Activated naive CD8-positive, alpha-beta T cell treated with anti-CD3 and anti-CD28 coated beads, Interleukin-2, amount 10 ng/mL, durations not matched to agents 7 days and 5 days (primary cell): ENCODE data around the gene MVK. TPM values are rescaled to one million over a fixed set of nuclear protein-coding genes. Genes with fewer than 3 reads are reported as not detected.

ENCODE experiments used
- ATAC-seq: fragments of 150-1000 bp; cut with Tn5 transposase; one replicate; pipeline ENCODE4 v1.10.0; 2021; ENCODE audit warnings: low read depth, moderate library complexity
- POLR2A ChIA-PET: fragments of 350-600 bp; sonication (Branson Sonifier 250); formaldehyde crosslinking; loops from one replicate; lab custom pipeline; 2021; ENCODE audit warnings: antibody characterized with exemption; lab: Charles Lee
- DNase-seq: peaks from one replicate; pipeline ENCODE4 v3.0.0; 2021
- H3K27ac Mint-ChIP-seq: one replicate; pipeline ENCODE4 v1.8.0; 2022; ENCODE audit warnings: mild to moderate bottlenecking, mixed read lengths
- H3K27me3 Mint-ChIP-seq: one replicate; pipeline ENCODE4 v1.8.0; 2022; ENCODE audit warnings: mild to moderate bottlenecking, moderate library complexity, mixed read lengths
- H3K36me3 Mint-ChIP-seq: one replicate; pipeline ENCODE4 v1.8.0; 2021; ENCODE audit warnings: mild to moderate bottlenecking, mixed read lengths
- H3K4me1 Mint-ChIP-seq: one replicate; pipeline ENCODE4 v1.8.0; 2021; ENCODE audit warnings: mixed read lengths
- H3K4me3 Mint-ChIP-seq: one replicate; pipeline ENCODE4 v1.8.0; 2022; ENCODE audit warnings: mild to moderate bottlenecking, moderate library complexity, mixed read lengths
- H3K9me3 Mint-ChIP-seq: one replicate; pipeline ENCODE4 v1.8.0; 2021; ENCODE audit warnings: mixed read lengths
- total RNA-seq, 2 experiments: library from RNA; stranded (reverse); gene quantifications; one replicate each; pipeline ENCODE4 v1.2.3, GENCODE V29; 2021

The MVK gene
- total RNA-seq, 2 experiments from 2014 or later = 22.4 to 22.6 TPM

- POLR2A ChIA-PET = no interaction called here
- Mint-ChIP-seq H3K4me3 (no peak overlapping the region), H3K27ac (no peak overlapping the region), H3K36me3 (no peaks in the 10 kb centered on the region), H3K4me1 (peaks cover 6% of the 10 kb centered on the region), H3K9me3 (no peaks in the 10 kb centered on the region), H3K27me3 (peaks cover 29% of the 10 kb centered on the region)
- ATAC-seq (no peak), DNase-seq (no peak)
These were observed 30.6 kb downstream of the MVK start for GRCh38 chr12:109604132-109604585.

- Mint-ChIP-seq H3K4me3 (no peak overlapping the region), H3K9me3 (no peaks in the 10 kb centered on the region), H3K36me3 (no peaks in the 10 kb centered on the region), H3K4me1 (peaks cover 6% of the 10 kb centered on the region), H3K27me3 (peaks cover 37% of the 10 kb centered on the region), H3K27ac (no peak overlapping the region)
- POLR2A ChIA-PET = no interaction called here
- DNase-seq = no peak
- no peak for ATAC-seq
These were observed 31.4 kb downstream of the MVK start for GRCh38 chr12:109605016-109605415.

- POLR2A ChIA-PET = no interaction called here
- H3K9me3 Mint-ChIP-seq = no peaks in the 10 kb centered on the region
- H3K27ac Mint-ChIP-seq = no peak overlapping the region
- H3K4me3 Mint-ChIP-seq = no peak overlapping the region
- ATAC-seq (no peak), DNase-seq (no peak)
- H3K36me3 Mint-ChIP-seq = no peaks in the 10 kb centered on the region
- peaks cover 6% of the 10 kb centered on the region for H3K4me1 Mint-ChIP-seq
- peaks cover 37% of the 10 kb centered on the region for H3K27me3 Mint-ChIP-seq
These were observed 32.1 kb downstream of the MVK start for GRCh38 chr12:109605599-109606228.

GRCh38 chr12:109606320-109607028 is 32.9 kb downstream of the MVK start:
- no peak for DNase-seq
- no peaks in the 10 kb centered on the region for H3K36me3 Mint-ChIP-seq
- POLR2A ChIA-PET = no interaction called here
- no peak overlapping the region for H3K27ac Mint-ChIP-seq
- no peaks in the 10 kb centered on the region for H3K9me3 Mint-ChIP-seq
- H3K4me1 Mint-ChIP-seq = peaks cover 6% of the 10 kb centered on the region
- ATAC-seq = no peak
- H3K4me3 Mint-ChIP-seq = no peak overlapping the region
- peaks cover 39% of the 10 kb centered on the region for H3K27me3 Mint-ChIP-seq

- ATAC-seq = no peak
- no peak for DNase-seq
- no peaks in the 10 kb centered on the region for H3K36me3 Mint-ChIP-seq
- no peak overlapping the region for H3K27ac Mint-ChIP-seq
- H3K4me1 Mint-ChIP-seq = peaks cover 6% of the 10 kb centered on the region
- H3K27me3 Mint-ChIP-seq = peaks cover 39% of the 10 kb centered on the region
- POLR2A ChIA-PET = no interaction called here
- H3K4me3 Mint-ChIP-seq = no peak overlapping the region
- no peaks in the 10 kb centered on the region for H3K9me3 Mint-ChIP-seq
These were observed 34.0 kb downstream of the MVK start for GRCh38 chr12:109607618-109608017.

GRCh38 chr12:109608270-109608669 is 34.7 kb downstream of the MVK start:
- Mint-ChIP-seq H3K9me3 (no peaks in the 10 kb centered on the region), H3K4me3 (no peak overlapping the region), H3K27me3 (peaks cover 46% of the 10 kb centered on the region), H3K36me3 (no peaks in the 10 kb centered on the region), H3K4me1 (peaks cover 6% of the 10 kb centered on the region), H3K27ac (no peak overlapping the region)
- ATAC-seq (no peak), DNase-seq (no peak)
- POLR2A ChIA-PET = no interaction called here

- no peaks in the 10 kb centered on the region for H3K9me3 Mint-ChIP-seq
- no peak for ATAC-seq
- no peaks in the 10 kb centered on the region for H3K36me3 Mint-ChIP-seq
- H3K27ac Mint-ChIP-seq = no peak overlapping the region
- H3K27me3 Mint-ChIP-seq = peaks cover 49% of the 10 kb centered on the region
- POLR2A ChIA-PET = no interaction called here
- H3K4me1 Mint-ChIP-seq = peaks cover 5% of the 10 kb centered on the region
- no peak for DNase-seq
- H3K4me3 Mint-ChIP-seq = no peak overlapping the region
These were observed 35.2 kb downstream of the MVK start for GRCh38 chr12:109608793-109609192.

GRCh38 chr12:109609342-109609741 is 35.7 kb downstream of the MVK start:
- peaks cover 47% of the 10 kb centered on the region for H3K27me3 Mint-ChIP-seq
- H3K36me3 Mint-ChIP-seq = no peaks in the 10 kb centered on the region
- H3K4me1 Mint-ChIP-seq = peaks cover under 1% of the 10 kb centered on the region
- POLR2A ChIA-PET = no interaction called here
- no peak for DNase-seq
- H3K4me3 Mint-ChIP-seq = no peak overlapping the region
- no peaks in the 10 kb centered on the region for H3K9me3 Mint-ChIP-seq
- ATAC-seq = no peak
- no peak overlapping the region for H3K27ac Mint-ChIP-seq

- POLR2A ChIA-PET = no interaction called here
- no peak for DNase-seq
- no peak overlapping the region for H3K4me3 Mint-ChIP-seq
- H3K4me1 Mint-ChIP-seq = no peaks in the 10 kb centered on the region
- no peak for ATAC-seq
- H3K36me3 Mint-ChIP-seq = no peaks in the 10 kb centered on the region
- H3K27me3 Mint-ChIP-seq = peaks cover 39% of the 10 kb centered on the region
- H3K27ac Mint-ChIP-seq = no peak overlapping the region
- H3K9me3 Mint-ChIP-seq = no peaks in the 10 kb centered on the region
These were observed 36.9 kb downstream of the MVK start for GRCh38 chr12:109610523-109610922.

- Mint-ChIP-seq H3K4me1 (no peaks in the 10 kb centered on the region), H3K4me3 (no peak overlapping the region), H3K27me3 (peaks cover 41% of the 10 kb centered on the region), H3K36me3 (no peaks in the 10 kb centered on the region), H3K27ac (no peak overlapping the region), H3K9me3 (no peaks in the 10 kb centered on the region)
- ATAC-seq = no peak
- no peak for DNase-seq
- POLR2A ChIA-PET = no interaction called here
These were observed 37.6 kb downstream of the MVK start for GRCh38 chr12:109611223-109611622.

- DNase-seq (no peak), ATAC-seq (no peak)
- H3K36me3 Mint-ChIP-seq = no peaks in the 10 kb centered on the region
- no peaks in the 10 kb centered on the region for H3K9me3 Mint-ChIP-seq
- no peak overlapping the region for H3K4me3 Mint-ChIP-seq
- no peak overlapping the region for H3K27ac Mint-ChIP-seq
- POLR2A ChIA-PET = interaction anchor here (0.7 kb wide), 1 partner anchor 295 kb away, joined by 3 read pairs; no protein-coding TSS in a partner anchor
- peaks cover 39% of the 10 kb centered on the region for H3K27me3 Mint-ChIP-seq
- H3K4me1 Mint-ChIP-seq = no peaks in the 10 kb centered on the region
These were observed 38.4 kb downstream of the MVK start for GRCh38 chr12:109612003-109612402.

- DNase-seq = no peak
- no peak overlapping the region for H3K4me3 Mint-ChIP-seq
- no peaks in the 10 kb centered on the region for H3K4me1 Mint-ChIP-seq
- POLR2A ChIA-PET = no interaction called here
- no peaks in the 10 kb centered on the region for H3K9me3 Mint-ChIP-seq
- no peaks in the 10 kb centered on the region for H3K36me3 Mint-ChIP-seq
- peak; percentile 30 for ATAC-seq
- no peak overlapping the region for H3K27ac Mint-ChIP-seq
- H3K27me3 Mint-ChIP-seq = peaks cover 35% of the 10 kb centered on the region
These were observed 39.4 kb downstream of the MVK start for GRCh38 chr12:109612975-109613502.

- ATAC-seq (no peak), DNase-seq (no peak)
- H3K27me3 Mint-ChIP-seq = peaks cover 33% of the 10 kb centered on the region
- POLR2A ChIA-PET = no interaction called here
- no peaks in the 10 kb centered on the region for H3K4me1 Mint-ChIP-seq
- no peaks in the 10 kb centered on the region for H3K9me3 Mint-ChIP-seq
- no peak overlapping the region for H3K4me3 Mint-ChIP-seq
- H3K27ac Mint-ChIP-seq = no peak overlapping the region
- H3K36me3 Mint-ChIP-seq = no peaks in the 10 kb centered on the region
These were observed 40.3 kb downstream of the MVK start for GRCh38 chr12:109613649-109614455.
